Activated CD4-positive, alpha-beta T cell treated with anti-CD3 and anti-CD28 coated beads, Interleukin-2, amount 50 U/mL, for 48 hours (primary cell): ENCODE measurements around the gene EPHX1.
"Not testable (repeated sequence)": the region's sequence is repeated elsewhere in the genome, so short reads cannot be mapped to it uniquely, and the experiment has no call there.

Source experiments
- DNase-seq, 2 experiments: peaks; one replicate each; pipeline ENCODE4 v3.0.0-alpha.2; 2020

The EPHX1 gene

DNA sequence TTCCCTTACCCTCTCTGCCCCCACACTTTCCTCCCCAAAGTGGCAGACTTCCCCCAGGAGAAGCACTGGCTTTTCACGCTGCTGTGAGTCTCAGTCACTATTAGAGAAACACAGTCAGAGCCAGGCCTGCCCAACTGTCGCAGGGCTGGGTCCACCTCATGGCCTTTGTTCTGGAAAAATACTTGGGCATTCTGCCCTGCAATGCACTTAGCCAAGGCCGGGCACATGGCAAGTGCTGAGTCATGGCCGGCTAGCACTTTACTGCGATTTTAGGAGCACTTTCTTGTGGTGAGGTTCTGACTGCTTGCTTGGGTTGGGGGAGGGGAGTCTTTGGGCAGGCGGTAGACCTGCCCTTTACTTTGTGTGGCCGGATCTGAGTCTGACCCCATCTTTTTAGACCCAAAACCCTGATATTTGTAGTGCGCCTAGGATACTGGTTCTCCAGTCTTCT, 7.7 kb downstream of the EPHX1 start:
- DNase-seq: no peak

DNA sequence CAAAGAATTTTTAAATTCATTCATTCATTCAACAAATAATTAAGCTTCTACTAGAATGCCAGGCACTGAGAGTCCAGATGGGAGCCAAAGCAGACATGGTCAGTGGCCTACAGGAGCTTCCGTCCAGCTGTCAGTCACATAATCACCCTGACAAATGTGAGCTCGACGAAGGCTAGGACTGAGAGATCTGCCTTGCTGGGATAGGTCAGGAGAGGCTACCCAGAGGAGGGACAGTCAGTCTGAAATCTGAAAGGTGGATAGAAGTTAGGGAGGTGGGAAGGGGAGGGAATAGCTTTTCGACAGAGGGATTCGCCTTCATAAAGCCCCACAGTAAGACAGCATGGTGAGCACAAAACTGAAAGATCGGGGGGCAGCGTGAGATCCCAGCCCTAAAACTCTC, 8.3 kb downstream of the EPHX1 start:
- DNase-seq: no peak

DNA sequence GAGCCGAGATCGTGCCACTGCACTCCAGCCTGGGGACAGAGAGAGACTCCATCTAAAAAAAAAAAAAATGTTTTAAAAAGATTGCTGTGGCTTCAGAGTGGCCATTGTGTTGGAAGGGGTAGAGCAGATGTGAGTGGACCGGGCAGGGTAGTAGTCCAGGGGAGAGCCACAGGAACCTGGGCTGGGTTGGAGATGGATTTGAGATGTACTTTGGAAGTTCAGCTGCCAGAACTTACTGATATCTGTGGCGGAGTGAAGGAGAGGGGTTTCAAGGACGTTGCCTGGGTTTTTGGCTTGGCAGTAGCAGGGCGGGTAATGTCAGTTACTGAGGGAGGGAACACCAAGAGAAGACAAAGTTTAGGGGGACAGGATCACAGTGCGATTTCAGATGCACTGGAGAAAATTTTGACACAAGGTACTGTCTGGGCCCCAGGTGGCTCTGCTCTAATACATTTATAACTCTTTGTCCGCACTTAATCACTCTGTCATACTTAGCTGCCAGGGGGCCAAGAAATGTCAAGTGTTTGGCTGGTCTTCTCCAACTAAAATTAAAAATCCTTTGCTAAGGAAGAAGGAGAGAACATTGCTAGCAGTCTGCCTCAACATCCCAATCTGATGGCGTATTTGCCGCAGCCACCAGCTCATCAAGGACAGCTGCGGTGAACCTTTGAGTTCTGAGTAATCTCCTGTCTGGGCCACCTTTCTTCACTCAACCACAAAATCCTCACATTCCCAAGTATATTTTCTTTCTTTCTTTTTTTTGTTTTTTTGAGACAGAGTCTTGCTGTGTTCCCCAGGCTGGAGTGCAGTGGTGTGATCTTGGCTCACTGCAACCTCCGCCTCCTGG, 9.6 kb downstream of the EPHX1 start:
- DNase-seq: no peak

DNA sequence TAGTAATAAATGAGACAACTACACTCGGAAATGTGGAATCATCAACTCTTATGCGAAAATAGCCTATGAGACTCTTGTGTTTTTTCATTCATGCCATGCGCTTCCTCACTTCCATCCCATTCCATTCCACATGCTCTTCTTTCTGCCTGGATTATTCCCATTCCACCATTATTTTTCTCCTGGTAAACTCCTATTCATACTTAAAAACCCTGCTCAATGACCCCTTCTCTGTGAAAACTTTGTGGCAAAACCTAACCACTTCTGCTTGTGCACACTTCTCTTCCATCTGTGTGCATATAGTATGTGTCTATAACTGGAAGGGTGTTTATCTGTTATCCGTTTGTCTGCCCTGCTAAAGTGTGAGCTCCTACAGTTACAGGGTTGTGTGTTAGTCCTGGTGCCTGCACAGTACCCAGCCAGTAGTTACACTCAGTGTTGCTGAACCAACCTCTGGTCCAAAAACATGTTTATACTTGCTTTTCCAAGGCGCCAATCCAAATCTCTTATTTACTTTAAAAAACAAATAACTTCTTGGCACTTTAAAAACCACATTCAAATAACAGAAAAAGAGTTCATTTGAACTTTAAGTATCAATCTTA, 10.7 kb downstream of the EPHX1 start:
- DNase-seq: no peak

DNA sequence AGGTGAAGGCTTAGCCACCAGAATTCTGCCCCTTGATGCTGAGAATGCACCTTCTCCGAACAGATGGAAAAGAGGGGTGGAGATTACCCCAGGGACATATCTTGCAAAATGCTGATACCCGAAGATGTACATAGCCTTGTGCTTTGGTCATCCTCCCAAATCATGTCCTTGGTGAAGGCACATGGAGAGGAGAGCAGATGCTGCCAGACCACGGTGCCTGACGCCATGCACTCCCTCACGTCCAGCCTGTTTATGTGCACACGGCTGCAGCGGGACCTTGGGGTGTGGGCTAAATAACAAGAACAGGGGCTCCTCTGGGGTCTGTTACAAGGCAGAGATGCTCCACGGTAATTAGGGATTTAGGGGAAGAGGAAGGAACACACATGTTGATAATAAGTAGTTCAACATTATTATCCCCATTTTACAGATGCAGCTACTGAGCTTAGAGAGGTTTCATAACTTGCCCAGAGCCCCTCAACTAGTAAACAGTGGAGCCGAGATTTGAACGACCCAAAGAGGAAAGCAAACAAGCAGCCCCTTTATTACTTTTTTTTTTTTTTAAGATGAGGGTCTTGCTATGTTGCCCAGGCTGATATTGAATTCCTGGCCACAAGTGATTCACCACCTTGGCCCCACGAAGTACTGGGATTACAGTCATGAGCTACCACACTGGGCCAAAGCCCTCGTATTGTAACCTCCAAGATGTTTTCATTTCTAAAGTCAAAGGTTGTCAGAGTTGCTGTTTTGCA, 12.9 kb downstream of the EPHX1 start:
- no peak for DNase-seq

DNA sequence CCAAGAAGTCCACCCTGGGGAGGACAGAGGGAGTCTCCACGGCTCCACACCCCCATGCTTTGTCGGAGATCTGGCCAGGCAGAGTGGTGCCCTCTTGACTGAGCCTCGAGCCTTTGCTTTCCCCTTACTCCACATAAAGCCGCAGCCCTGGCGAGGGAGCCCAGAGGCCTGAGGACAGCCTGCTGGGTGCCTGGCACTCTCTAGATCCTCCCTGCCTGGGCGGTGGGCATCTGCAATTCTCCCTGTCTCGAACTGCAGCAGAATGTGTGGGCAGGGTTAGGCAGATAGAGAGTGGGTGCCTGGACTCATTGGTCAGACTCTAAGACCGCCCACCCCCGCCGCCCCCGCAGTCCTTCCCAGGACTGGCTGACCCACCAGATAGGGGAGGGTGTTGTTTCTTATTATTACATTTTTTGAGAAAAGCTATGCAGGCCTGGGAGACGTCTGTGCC, 13.9 kb downstream of the EPHX1 start:
- no peak for DNase-seq

DNA sequence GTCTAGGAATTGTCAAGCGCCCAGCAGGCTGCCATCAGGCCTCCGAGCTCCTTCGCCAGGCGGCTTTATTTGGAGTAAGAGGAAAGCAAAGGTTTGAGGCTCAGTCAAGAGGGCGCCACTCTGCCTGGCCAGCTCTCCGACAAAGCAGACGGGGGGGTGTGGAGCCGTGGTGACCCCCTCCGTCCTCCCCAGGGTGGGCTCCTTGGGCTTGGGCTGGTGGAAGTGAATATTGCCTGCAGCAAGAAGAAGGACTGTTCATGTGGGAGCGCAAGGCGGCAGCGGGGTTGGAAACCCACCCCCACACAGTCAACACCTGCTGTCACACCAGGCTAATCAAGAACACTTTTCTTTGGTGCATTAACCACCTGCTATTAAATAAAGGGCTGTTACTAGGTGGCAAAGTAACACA, 14.6 kb downstream of the EPHX1 start:
- no peak for DNase-seq

DNA sequence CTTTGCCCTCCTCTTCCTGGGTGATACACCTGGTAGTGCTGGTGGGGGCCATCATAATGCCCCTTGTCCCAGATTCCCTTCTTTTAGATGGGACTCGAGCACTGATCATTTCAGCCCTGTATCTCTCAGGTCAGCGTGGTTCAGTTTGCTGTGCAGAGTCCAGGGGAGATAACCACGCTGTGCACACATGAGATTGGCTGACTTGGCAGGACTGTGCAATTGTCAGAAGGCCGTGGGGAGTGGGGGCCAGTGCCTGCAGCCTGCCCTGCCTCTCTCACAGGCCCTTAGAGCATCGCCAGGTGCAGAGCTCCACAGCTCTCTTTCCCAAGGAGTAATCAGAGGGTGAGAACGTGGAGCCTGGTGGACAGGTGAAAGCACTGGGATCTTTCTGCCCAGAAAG, 15.2 kb downstream of the EPHX1 start:
- no peak for DNase-seq

DNA sequence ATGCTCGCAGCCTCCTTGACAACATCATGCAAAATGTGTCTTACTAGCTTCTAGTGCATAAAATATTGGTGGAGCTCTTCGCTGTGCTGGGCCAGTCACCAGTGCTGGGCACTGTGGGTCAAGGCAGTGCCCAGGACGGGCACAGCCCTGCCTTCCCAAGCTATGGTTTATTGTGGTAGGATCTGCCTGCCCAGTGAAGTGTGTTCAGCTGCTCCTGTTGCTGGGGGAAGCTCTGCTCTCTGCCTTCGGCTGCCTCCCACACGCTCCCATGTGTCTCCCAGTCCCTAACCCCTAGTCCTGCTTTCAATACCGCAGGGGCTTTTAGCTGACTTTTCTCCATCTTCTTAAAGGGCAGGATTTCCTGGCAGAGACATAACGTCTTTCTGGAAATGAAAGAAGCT, 15.7 kb downstream of the EPHX1 start:
- DNase-seq: no peak

DNA sequence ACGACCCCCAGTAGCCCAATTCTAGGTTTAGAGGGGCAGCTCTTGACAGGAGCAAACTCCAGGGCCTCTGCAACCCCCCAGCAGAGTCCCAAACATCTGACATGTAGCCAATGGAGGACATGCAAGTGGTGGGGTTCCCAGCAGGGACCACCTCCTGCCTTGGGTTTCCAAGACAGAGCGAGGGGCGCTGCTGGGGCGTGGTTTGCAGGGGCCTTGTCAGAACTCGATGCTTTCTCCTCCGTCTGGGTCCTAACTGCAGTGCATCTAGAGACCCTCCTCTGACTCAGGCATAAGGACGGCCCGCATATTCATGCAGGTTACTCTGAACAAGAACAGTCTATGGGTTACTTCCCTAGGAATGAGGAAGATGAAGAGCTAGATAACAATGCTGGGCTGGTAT, 17.2 kb downstream of the EPHX1 start:
- no peak for DNase-seq

DNA sequence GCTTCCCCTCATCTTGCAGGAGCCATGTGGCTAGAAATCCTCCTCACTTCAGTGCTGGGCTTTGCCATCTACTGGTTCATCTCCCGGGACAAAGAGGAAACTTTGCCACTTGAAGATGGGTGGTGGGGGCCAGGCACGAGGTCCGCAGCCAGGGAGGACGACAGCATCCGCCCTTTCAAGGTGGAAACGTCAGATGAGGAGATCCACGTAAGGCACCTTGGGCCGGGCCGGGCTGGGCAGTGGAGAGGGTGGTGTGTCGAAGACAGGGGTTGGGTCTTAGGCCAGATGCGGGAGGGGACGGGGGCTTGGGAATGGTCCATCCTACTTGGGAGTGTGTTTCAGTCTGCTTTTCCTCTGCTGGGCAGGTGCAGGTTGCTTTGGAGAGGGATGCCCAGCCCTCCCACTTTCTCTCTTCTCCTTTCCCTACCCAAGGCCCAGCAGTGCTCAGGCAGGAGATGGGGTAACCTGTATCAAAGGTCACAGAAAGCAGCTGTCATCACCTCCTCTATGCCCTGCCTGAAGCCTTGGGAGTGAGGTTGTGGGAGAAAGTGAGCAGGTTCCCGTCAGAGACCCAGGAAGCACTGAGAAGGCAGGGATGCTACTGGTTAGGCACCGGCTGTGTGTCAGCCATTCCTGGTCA, 18.9 kb downstream of the EPHX1 start:
- DNase-seq: no peak

DNA sequence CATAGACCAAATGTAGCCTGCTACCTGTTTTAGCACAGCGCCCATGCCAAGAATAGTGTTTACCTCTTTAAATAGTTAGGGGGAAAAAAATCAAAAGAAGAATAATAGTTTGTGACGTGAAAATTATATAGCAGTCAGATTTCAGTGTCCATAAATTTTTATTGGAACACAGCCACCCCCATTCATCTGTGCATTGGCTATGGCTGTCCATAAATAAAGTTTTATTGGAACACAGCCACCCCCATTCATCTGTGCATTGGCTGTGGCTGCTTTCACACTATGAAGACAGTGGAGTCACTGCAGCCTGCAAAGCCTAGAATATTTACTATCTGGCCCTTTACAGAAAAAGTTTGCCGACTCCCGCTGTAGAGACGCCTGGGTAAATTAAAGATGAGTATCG, 20.9 kb downstream of the EPHX1 start:
- DNase-seq: no peak

DNA sequence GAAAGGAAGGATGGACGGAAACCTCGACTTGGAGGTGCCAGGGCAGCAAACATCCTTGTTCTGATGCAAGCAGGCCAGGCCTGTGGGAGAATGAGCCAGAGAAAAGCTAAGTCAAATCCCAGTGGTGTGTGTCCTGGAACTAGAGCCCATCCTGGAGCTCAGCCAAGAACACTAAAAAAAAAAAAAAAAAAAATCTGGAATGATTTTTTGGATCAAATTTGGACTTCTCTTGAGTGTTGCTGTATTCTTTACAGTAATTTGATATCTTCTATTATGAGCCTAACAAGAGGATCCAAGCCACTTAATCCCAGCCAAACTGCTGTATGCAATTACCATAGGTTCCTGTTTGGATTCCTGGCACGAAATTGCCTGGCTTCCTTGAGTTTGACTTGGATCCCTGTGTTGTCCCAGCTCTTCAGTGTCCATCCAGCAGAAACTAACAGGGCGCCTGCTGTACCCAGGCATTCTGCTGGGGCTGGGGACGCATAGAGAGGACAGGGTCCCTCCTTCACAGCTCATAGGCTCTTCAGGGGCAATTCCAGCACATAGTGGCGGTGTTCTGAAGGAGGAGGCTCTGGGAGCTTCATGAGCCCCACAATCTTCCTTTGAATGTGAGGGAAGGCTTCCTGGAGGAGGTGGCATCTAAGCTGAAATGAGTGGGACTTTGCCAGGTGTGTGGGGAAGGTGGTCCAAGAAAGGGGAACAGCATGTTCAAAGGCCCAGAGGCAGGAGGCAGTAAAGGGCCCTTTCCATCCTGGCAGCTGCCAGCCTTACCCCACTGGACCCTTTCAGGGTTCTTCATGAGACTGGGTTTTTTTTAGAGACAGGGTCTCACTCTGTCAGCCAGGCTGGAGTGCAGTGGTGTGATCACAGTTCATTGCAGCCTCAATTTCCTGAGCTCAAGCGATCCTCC, 24.7 kb downstream of the EPHX1 start:
- no peak for DNase-seq

DNA sequence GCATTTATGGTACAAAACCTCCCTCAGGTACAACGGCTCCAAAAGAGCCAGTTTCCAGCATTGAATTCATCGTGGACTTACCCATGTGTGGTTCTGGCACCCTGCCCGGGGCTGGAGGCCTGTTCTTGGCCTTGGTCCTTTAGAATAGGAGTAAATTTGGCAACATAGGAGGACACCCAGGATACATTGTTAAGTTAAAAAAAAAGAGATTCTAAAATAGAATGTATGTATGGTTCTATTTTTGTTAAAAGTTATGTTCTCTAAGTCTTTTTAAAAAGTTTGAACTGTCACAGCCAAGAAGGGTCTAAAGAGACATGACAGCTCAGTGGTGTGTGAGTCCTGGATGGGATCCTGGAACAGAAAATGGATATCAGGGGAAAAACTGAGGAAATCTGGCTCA, 25.9 kb downstream of the EPHX1 start:
- no peak for DNase-seq

DNA sequence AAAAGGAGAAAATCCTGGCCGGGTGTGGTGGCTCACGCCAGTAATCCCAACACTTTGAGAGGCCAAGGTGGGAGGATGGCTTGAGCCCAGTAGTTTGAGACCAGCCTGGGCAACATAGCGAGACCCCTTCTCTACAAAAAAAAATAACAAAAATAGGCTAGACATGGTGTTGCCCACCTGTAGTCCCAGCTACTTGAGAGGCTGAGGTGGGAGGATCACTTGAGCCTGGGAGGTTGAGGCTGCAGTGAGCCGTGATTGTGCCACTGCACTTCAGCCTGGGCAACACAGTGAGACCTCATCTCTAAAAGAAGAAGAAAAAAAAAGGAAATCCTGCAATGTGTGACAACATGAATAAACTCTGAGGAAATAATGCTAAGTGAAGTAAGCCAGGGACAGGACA, 26.4 kb downstream of the EPHX1 start:
- DNase-seq: not testable (repeated sequence)

DNA sequence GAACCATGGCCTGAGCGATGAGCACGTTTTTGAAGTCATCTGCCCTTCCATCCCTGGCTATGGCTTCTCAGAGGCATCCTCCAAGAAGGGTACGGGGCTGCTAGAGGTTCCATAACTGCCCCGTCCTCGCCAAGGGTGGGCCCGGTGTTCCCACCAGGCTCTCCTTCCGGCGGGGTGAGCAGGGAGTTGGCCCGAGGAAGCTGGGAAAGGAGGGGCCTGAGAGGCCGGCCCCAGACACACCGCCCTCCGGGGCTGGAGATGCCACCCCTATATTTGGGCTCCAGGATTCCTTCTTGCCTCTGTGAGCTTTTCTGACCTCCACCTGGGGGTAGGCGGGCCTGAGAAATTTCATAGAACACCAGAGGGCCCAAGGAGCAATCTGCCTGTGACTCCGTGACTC, 28.9 kb downstream of the EPHX1 start:
- no peak for DNase-seq

DNA sequence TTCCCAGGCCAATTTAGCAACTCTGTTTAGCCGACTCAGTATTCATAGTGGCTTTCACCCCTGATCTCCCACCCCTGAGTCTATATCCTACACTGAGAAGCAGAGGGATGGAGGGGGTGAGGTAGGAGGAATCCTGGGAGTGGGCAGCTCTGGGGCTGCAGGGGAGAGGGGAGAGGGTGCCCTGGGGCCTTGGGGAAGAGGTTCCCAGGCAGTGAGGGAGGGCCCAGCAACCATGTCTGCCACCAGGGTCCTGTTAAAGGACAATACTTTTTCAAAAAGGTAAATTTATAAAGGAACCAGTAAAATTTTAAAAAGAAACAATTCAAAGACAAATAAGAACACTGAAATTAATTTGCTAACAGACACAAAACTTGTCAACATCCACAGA, 30.3 kb downstream of the EPHX1 start:
- DNase-seq: no peak

DNA sequence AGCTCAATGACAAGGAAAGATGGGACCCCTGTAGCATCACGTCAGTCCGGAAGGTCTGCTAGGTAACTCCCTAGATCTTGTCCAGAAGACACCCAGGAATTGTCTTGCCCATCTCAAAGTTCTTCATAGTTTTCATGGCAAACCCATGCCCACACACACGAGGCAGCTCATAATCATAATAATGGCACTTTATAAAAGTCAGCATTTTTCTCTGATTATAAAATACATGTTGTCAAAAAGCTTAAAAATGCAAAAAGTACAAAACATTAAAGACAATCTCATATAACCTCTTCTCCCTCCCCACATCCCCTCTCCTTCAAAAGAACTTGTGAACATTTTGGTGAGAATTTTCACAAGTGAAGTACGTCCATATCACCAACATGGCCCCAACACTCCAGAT, 30.8 kb downstream of the EPHX1 start:
- no peak for DNase-seq

DNA sequence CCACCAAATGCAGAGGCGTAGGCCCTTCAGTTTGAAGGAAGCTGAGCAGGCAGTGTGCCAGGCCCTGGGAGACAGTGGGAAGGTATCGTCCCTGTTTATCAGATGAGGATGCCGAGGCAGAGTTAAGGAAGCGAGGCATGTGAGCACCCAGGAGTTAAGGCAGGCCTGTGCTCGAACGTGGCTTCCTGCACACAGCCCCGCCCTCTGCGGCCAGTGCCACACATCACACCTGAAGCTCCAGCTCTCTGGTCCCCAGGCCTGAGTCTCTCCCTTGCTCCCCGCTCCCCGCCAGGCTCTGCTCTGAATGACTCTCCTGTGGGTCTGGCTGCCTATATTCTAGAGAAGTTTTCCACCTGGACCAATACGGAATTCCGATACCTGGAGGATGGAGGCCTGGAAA, 32.1 kb downstream of the EPHX1 start:
- DNase-seq: no peak

DNA sequence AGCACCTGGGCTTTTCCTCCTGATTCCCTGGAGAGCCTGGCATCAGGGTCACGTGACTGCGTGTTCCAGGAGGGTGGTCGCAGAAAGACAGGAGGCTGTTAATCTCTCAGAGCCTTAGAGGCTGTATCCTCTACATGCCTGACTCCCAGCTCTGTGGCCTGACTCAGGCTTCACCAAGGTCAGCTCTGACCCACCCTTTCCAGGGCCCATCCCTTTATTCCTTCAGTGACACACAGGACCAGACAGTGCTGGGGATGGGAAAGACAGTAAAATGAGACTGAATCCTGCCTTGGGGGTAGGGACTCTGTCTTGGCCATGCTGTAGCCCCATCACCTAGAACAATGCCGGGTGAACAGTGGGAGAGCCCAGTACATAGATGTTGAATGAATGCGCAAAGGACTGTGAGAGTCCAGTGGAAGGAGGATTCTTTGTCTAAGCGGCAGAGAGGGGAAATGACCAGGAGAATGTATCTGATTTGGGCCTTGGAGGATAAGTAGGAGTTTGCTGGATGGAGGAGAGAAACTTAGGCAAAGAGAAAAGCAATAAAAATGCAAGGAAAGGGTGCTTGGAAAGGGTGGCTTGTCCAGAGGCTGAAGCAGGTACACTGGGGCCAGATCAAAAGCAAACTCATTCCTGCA, 33.0 kb downstream of the EPHX1 start:
- DNase-seq: no peak

DNA sequence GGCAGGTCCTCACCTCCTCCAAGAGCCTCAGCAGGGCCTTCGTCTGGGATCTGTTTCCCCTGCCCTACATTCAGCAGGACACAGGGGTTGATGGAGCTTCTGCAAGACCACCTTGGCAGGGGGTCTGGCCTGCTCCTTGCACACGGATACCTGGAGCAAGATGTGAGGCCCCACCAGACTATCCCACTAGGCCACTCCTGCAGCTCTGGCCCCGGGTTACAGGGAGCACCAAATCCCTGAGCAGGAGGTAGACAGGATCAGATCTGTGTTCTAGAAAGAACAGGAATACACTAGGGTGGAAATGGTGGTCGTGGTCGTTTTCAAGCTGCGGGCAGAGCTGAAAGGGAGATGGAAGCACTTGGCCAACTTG, 33.5 kb downstream of the EPHX1 start:
- DNase-seq: no peak
